Left ventricle myocardium inferior (tissue), 1 donor: Measurements from ENCODE around the gene SLC39A11. TPM values are rescaled to one million over a fixed set of nuclear protein-coding genes. Genes with fewer than 3 reads are reported as not detected.

Experiments used
- DNase-seq: peaks from one replicate; pipeline ENCODE4 v3.0.0-alpha.2; 2020
- H3K27ac ChIP-seq: fragments of 200-600 bp; replicated peaks from 2 replicates; pipeline ENCODE4 v1.8.0; 2021
- H3K27me3 ChIP-seq: fragments of 200-600 bp; 2 replicates; pipeline ENCODE4 v1.8.0; 2021; ENCODE audit warnings: low read depth
- H3K36me3 ChIP-seq: fragments of 200-600 bp; 2 replicates; pipeline ENCODE4 v1.8.0; 2021
- H3K4me1 ChIP-seq: fragments of 200-600 bp; 2 replicates; pipeline ENCODE4 v1.8.0; 2021
- H3K4me3 ChIP-seq: fragments of 200-600 bp; 2 replicates; pipeline ENCODE4 v1.8.0; 2021; ENCODE audit warnings: mild to moderate bottlenecking, moderate library complexity
- H3K9me3 ChIP-seq: fragments of 200-600 bp; replicated peaks from 2 replicates; pipeline ENCODE4 v1.8.0; 2021
- intact Hi-C: fragments of 100-400 bp; cut with micrococcal nuclease; formaldehyde crosslinking; loops from one replicate; pipeline ENCODE4 v1.11.0; 2022
- total RNA-seq: library from RNA; stranded (reverse); fragmentation: NEBNext Ultra II Directional; extraction: Animal tissue kit (Norgen Biotek cat#: 25700); gene quantifications from one replicate; pipeline ENCODE4 v1.2.1, GENCODE V29; 2021
- TF ChIP-seq, protein P1 (sequence below): fragments of 200-600 bp; IDR thresholded peaks from 2 replicates; pipeline ENCODE4 v1.8.0; 2021; ENCODE audit warnings: antibody characterized with exemption, mild to moderate bottlenecking, borderline replicate concordance
- donor health status: DM: no; HTN: yes; CAD: no; lungs with severe emphysema.

Gene SLC39A11
- total RNA-seq, 1 donor from 2014 or later: 6.4 TPM

DNA sequence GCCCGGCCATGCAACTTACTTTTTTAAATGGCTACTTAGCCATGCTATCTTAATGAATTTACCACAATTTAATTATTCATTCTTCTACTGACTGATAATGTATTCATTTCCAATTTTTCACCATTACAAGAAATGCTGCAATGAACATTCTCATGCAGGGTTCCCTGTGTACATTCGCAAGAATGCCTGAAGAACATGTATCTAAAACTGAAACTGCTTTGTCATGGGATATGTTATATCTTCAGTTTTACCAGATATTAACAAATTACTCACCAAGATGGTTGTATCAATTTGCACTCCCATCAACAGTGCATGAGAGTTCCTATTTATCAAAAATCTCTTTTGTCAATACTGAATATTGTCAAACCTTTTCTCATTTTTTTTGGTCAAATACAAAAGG is 100.8 kb downstream of the SLC39A11 start:
- no peak for DNase-seq
- Histone ChIP-seq H3K9me3 (peaks cover 8% of the 10 kb centered on the region), H3K4me3 (no peak overlapping the region), H3K4me1 (no peaks in the 10 kb centered on the region), H3K36me3 (peaks cover 4% of the 10 kb centered on the region), H3K27me3 (no peaks in the 10 kb centered on the region), H3K27ac (no peak overlapping the region)
- TF ChIP-seq, protein P1, sequence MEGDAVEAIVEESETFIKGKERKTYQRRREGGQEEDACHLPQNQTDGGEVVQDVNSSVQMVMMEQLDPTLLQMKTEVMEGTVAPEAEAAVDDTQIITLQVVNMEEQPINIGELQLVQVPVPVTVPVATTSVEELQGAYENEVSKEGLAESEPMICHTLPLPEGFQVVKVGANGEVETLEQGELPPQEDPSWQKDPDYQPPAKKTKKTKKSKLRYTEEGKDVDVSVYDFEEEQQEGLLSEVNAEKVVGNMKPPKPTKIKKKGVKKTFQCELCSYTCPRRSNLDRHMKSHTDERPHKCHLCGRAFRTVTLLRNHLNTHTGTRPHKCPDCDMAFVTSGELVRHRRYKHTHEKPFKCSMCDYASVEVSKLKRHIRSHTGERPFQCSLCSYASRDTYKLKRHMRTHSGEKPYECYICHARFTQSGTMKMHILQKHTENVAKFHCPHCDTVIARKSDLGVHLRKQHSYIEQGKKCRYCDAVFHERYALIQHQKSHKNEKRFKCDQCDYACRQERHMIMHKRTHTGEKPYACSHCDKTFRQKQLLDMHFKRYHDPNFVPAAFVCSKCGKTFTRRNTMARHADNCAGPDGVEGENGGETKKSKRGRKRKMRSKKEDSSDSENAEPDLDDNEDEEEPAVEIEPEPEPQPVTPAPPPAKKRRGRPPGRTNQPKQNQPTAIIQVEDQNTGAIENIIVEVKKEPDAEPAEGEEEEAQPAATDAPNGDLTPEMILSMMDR: no peak
- intact Hi-C loops: no loop called here

DNA sequence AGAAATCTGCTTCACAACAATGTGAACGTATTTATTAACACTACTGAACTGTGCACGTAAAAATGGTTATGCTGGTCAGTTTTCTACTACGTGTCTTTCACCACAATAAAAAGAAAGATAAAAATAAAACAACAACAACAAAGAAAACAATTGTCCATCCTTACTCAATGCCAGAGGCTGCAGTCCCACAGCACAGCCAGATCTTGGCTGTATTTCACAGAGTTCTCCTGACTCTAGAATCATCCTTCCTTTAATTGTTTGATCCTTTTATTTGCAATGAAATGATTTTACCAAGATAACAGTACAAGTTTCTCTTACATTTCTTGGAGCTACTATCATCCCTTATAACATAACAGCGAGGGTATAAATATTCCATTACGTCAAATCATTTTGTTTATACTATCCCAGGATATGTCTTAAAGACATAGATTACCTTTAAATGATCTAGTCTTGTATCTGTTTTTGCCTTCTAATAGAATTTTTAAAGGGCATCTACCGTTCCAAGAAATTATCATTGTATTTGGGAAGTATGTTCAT is 103.3 kb downstream of the SLC39A11 start:
- H3K36me3 ChIP-seq: no peaks in the 10 kb centered on the region
- no peak overlapping the region for H3K27ac ChIP-seq
- intact Hi-C loops: loop anchor here (10.0 kb wide), 1 partner anchor 166 kb away; no protein-coding TSS in a partner anchor
- no peak overlapping the region for H3K4me3 ChIP-seq
- no peaks in the 10 kb centered on the region for H3K27me3 ChIP-seq
- TF ChIP-seq, protein P1: no peak
- no peaks in the 10 kb centered on the region for H3K4me1 ChIP-seq
- no peak for DNase-seq
- H3K9me3 ChIP-seq: no peaks in the 10 kb centered on the region

DNA sequence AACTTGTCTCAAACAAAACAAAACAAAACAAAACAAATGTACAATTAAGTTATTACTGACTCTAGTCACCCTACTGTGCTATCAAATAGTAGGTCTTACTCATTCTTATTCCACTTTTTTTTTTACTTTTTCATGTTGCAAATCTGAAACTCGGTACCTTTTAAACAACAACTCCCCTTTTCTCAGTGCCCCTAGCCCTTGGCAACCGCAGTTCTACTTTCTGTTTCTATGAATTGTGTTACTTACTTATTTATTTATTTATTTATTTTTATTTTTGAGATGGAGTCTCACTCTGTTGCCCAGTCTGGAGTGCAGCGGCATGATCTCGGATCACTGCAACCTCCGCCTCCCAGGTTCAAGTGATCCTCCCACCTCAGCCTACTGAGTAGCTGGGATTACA is 104.0 kb downstream of the SLC39A11 start:
- DNase-seq: no peak
- Histone ChIP-seq H3K27ac (no peak overlapping the region), H3K27me3 (no peaks in the 10 kb centered on the region), H3K4me3 (no peak overlapping the region), H3K4me1 (no peaks in the 10 kb centered on the region), H3K9me3 (no peaks in the 10 kb centered on the region), H3K36me3 (no peaks in the 10 kb centered on the region)
- intact Hi-C loops: loop anchor here (10.0 kb wide), 1 partner anchor 166 kb away; no protein-coding TSS in a partner anchor
- TF ChIP-seq, protein P1: no peak

DNA sequence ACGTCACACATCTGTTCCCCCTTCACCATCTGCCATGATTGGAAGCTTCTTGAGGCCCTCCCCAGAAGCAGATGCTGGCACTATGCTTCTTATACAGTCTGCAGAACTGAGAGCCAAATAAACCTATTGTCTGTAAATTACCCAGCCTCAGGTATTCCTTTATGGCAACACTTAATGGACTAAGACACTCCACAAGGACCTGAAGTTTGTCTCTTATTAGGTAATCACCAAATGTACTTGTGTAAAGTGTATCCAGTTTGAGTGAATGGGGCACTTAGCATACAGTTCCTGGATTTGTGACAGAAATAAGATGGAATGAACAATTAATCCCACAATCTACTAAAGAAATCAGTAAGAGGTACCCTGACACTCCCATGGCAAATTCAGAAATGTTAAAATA is 105.3 kb downstream of the SLC39A11 start:
- Histone ChIP-seq H3K36me3 (no peaks in the 10 kb centered on the region), H3K4me3 (no peak overlapping the region), H3K27me3 (no peaks in the 10 kb centered on the region), H3K27ac (no peak overlapping the region), H3K9me3 (no peaks in the 10 kb centered on the region), H3K4me1 (no peaks in the 10 kb centered on the region)
- intact Hi-C loops: loop anchor here (10.0 kb wide), 1 partner anchor 168 kb away; no protein-coding TSS in a partner anchor
- TF ChIP-seq, protein P1: no peak
- DNase-seq: no peak

DNA sequence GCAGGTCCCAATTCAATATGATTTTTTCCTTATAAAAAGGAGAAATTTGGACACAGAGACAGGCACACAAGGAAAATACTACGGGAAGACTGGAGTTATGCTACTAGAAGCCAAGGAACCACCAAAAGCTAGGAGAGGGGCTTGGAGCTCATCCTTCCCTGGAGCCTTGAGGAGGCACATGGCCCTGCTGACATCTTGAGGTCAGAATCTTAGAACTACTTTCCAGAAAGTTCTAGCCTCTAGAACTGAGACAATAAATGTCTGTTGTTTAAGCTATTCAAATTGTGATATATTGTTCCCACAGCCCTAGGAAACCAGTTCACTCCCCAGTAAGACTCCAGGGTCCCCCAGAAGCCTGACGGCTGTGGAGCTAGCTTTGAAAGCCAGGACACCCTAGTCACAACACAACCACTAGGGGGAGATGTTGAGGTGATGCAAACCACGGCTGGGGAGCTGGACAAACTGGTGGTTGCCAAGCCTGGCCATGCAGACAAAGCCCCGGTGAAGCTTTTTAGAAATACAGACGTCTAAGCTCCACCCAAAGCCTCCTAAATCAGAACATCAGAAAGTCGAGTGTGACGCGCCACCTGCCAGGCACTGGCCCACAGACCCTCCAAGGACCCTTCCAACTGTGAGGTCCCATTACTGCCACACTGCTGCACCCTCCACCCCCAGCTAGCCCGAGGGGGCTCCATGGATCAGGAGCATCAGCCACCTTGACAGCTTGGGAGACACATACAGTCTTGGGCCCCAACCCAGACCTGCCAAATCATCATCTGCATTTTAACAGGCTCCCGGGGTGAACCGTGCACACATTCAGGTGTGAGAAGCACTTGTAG is 106.4 kb downstream of the SLC39A11 start:
- Histone ChIP-seq H3K4me1 (no peaks in the 10 kb centered on the region), H3K36me3 (no peaks in the 10 kb centered on the region), H3K27me3 (no peaks in the 10 kb centered on the region), H3K9me3 (no peaks in the 10 kb centered on the region), H3K27ac (no peak overlapping the region), H3K4me3 (no peak overlapping the region)
- TF ChIP-seq, protein P1: peak; percentile 86
- intact Hi-C loops: loop anchor here (10.0 kb wide), 1 partner anchor 169 kb away; no protein-coding TSS in a partner anchor
- peak; percentile 44 for DNase-seq
